GM12865 (cell line): ENCODE data around the gene RFPL4A.

Experiments used
- DNase-seq: peaks from one replicate; pipeline ENCODE4 v3.0.0; 2010; ENCODE audit warnings: low read depth
- H3K4me3 ChIP-seq: 2 replicates; pipeline ENCODE4 v1.5.1; 2011; ENCODE audit warnings: mild to moderate bottlenecking, low read depth, low read length, control low read depth
- TF ChIP-seq, protein P1 (sequence below): IDR thresholded peaks from 2 replicates; pipeline ENCODE4 v1.5.1; 2011; ENCODE audit warnings: low read length, control low read depth, low read depth, inconsistent platforms; ENCODE audit not compliant: insufficient read depth; ENCODE audit errors: missing control alignments

The RFPL4A gene

DNA sequence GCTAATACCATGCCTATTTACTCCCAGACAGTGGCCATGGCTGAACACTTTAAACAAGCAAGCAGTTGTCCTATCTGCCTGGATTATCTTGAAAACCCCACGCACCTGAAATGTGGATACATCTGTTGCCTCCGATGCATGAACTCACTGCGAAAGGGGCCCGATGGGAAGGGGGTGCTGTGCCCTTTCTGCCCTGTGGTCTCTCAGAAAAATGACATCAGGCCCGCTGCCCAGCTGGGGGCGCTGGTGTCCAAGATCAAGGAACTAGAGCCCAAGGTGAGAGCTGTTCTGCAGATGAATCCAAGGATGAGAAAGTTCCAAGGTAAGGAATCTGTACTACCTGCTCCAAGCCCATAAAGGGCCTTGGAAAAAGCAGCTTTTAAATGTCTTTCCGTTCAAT lies 18.6 kb downstream of the RFPL4A start:
- no peak overlapping the region for H3K4me3 ChIP-seq
- TF ChIP-seq, protein P1, sequence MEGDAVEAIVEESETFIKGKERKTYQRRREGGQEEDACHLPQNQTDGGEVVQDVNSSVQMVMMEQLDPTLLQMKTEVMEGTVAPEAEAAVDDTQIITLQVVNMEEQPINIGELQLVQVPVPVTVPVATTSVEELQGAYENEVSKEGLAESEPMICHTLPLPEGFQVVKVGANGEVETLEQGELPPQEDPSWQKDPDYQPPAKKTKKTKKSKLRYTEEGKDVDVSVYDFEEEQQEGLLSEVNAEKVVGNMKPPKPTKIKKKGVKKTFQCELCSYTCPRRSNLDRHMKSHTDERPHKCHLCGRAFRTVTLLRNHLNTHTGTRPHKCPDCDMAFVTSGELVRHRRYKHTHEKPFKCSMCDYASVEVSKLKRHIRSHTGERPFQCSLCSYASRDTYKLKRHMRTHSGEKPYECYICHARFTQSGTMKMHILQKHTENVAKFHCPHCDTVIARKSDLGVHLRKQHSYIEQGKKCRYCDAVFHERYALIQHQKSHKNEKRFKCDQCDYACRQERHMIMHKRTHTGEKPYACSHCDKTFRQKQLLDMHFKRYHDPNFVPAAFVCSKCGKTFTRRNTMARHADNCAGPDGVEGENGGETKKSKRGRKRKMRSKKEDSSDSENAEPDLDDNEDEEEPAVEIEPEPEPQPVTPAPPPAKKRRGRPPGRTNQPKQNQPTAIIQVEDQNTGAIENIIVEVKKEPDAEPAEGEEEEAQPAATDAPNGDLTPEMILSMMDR, result peak; percentile 21
- peak; percentile 9 for DNase-seq

DNA sequence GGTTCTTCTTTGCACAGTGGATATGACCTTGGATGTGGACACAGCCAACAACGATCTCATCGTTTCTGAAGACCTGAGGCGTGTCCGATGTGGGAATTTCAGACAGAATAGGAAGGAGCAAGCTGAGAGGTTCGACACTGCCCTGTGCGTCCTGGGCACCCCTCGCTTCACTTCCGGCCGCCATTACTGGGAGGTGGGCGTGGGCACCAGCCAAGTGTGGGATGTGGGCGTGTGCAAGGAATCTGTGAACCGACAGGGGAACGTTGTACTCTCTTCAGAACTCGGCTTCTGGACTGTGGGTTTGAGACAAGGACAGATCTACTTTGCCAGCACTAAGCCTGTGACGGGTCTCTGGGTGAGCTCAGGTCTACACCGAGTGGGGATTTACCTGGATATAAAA lies 19.4 kb downstream of the RFPL4A start:
- DNase-seq, result no peak
- no peak overlapping the region for H3K4me3 ChIP-seq
- TF ChIP-seq, protein P1, result no peak

DNA sequence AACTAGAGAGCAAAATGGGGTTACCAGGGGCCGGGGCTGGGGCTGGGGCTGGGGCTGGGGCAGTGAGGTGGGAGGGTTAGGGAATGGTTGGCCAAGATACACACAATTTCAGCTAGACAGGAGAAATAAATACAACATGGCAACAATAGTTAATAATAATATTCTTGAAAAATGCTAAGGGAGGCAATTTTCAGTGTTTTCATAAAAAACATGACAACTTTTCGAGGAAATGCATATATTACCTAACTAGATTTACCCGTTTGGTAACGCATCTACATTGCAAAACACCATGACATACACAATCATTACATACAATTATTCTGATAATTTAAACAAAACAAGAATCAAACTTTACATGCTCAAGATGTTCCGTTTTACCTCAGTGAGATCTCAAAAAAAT lies 22.2 kb downstream of the RFPL4A start:
- TF ChIP-seq, protein P1, result no peak
- H3K4me3 ChIP-seq, result no peak overlapping the region

DNA sequence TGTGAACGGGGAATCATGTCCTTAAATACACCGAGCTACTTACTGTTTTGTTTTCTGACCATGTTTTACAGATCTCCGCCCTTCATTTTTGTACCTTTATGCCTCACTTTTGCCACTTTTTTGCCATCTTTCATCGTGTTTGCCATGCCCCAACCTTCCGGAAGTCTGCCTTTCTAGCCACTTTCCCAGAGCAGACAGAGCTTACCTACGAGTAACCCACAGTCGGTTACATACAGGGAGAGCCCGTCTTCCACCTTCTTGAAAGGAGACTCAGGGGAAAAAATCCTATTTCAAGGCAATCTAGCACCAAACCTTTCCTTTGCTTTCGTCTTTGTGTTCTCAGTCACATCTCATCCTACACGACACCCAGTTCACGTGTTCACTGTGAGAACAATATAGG lies 36.1 kb downstream of the RFPL4A start:
- DNase-seq, result no peak
- TF ChIP-seq, protein P1, result no peak
- H3K4me3 ChIP-seq, result no peak overlapping the region

More for the DNA sequence above, 22.2 kb downstream of the RFPL4A start:
- no peak for DNase-seq

DNA sequence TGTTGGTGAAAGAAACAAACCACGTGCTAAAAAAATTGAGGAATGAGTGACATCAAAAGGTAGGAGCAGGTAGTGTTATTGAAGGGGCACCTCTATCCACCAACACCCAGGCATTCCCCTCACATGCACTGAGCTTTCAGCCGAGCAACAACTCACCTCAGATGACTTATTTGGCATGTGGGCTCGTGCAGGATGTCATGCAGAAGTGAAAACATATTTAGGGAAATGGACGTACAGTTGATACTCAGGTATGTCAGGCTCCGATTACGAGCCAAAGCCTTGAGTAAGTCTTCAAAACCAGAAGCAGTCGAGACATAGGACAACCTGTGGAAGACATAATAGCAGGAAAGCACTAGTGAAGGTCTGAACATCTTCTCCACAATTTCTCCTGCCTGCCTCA lies 42.5 kb downstream of the RFPL4A start:
- H3K4me3 ChIP-seq, result no peak overlapping the region
- TF ChIP-seq, protein P1, result no peak

DNA sequence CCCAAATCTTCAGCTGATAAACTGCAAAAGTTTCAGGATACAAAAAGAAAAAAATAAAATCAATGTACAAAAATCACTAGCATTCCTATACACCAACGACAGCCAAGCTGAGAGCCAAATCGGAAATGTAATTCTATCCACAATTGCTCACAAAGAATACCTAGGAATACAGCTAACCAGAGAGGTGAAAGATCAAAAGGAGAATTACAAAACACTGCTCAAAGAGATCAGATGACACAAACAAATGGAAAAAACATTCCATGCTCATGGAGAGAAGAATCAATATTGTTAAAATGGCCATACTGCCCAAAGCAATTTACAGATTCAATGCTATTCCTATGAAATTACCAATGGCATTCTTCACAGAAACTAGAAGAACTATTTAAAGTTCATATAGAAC lies 43.4 kb downstream of the RFPL4A start:
- TF ChIP-seq, protein P1, result no peak
- no peak overlapping the region for H3K4me3 ChIP-seq
- DNase-seq, result no peak

More for the DNA sequence above, 42.5 kb downstream of the RFPL4A start:
- peak; percentile 10 for DNase-seq

DNA sequence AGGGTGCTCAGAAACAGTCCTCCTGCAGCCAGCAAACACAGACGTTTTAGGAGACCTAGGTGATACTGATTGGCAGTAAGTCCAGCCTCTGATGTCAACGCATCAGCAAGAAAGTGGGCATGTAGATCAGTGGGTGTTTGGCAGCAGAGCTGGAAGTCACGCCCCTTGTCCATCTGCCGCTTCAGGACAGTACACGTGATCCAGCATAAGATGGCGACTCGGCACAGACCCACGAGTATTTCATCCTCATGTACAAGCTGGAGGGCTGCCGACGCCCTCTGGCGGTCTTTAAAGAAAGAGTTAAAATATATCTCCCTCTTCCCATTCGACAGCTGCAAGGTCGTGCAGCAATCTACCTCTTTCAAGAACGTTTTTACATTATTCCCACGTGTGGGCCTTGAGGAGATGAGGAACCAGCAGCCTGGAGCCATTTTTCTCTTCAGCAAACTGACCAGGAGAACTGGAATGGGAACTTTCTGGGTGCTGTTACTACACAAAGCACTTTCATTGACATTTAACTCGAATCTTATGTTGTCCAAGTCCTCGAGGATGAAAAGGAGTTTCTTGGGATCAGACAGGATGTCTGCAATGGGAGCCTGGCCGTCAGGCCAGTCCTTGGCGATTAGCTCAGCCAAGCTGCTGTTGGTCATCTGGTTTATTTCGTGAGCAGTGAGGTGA lies 50.6 kb downstream of the RFPL4A start:
- no peak overlapping the region for H3K4me3 ChIP-seq
- TF ChIP-seq, protein P1, result peak; percentile 41
- peak; percentile 89 for DNase-seq
